Esophagus squamous epithelium (tissue), 4 donors: ENCODE results near the gene RBMS3.

ENCODE experiments used
- CTCF ChIP-seq, 6 experiments: fragments of 450-650 bp in 4 of 6; fragments of 200-600 bp in 2 of 6; sonication (generic) in 2 of 6; IDR thresholded peaks; one replicate each; pipeline ENCODE4 v1.5.1; 2016 to 2019; ENCODE audit warnings: antibody characterized with exemption in 6 of 6, mild to moderate bottlenecking in 4 of 6, moderate library complexity in 4 of 6
- POLR2A ChIP-seq, 4 donors: fragments of 450-650 bp; IDR thresholded peaks; one replicate each; pipeline ENCODE4 v1.6.1; 2017; ENCODE audit warnings: antibody characterized with exemption in 4 of 4, mild to moderate bottlenecking in 4 of 4, moderate library complexity in 3 of 4

GRCh38 chr3:29646043-29646442 lies 365.2 kb downstream of the RBMS3 start:
- TF ChIP-seq CTCF (IDR thresholded peaks at IDR 0.05), result no peak
- TF ChIP-seq POLR2A (IDR thresholded peaks at IDR 0.05), result no peak
